HEK293 (cell line): ENCODE results near the gene ITPKC.

Experiments
- CTCF ChIA-PET: fragments of 350-600 bp; formaldehyde crosslinking; extraction: SDS; loops from one replicate; lab custom pipeline; 2021; ENCODE audit warnings: antibody characterized with exemption; lab: Yijun Ruan, JAX
- POLR2A ChIA-PET: fragments of 300-600 bp; formaldehyde crosslinking; extraction: SDS; loops from one replicate; lab custom pipeline; 2020; ENCODE audit warnings: antibody characterized with exemption, inconsistent platforms; lab: Yijun Ruan, JAX
- H3K27ac ChIP-seq: fragments of 200-500 bp; sonication (Bioruptor generic); 2 replicates; pipeline ENCODE4 v1.5.1; 2014; ENCODE audit warnings: low read depth, low read length, control low read depth, inconsistent platforms; ENCODE audit errors: extremely low read depth
- H3K36me3 ChIP-seq, 2 experiments: fragments of 200-500 bp in 1 of 2; sonication (Bioruptor generic) in 1 of 2; 1 replicate in 1 of 2; 2 replicates in 1 of 2; pipeline ENCODE4 v1.5.1; 2014 to 2017; ENCODE audit warnings: inconsistent platforms in 2 of 2, low read length in 2 of 2; ENCODE audit not compliant: control insufficient read depth in 2 of 2, insufficient read depth in 1 of 2
- H3K4me1 ChIP-seq: fragments of 200-500 bp; sonication (Bioruptor generic); 2 replicates; pipeline ENCODE4 v1.5.1; 2014; ENCODE audit warnings: mild to moderate bottlenecking, low read length, inconsistent platforms; ENCODE audit not compliant: control insufficient read depth, insufficient read depth
- H3K4me3 ChIP-seq: 2 replicates; pipeline ENCODE4 v1.5.1; 2011; ENCODE audit warnings: low read depth, mild to moderate bottlenecking, control low read depth, low read length, moderate library complexity
- H3K9me3 ChIP-seq: fragments of 200-500 bp; sonication (Bioruptor generic); 2 replicates; pipeline ENCODE4 v1.5.1; 2014; ENCODE audit warnings: low read depth, low read length, inconsistent platforms; ENCODE audit not compliant: control insufficient read depth, insufficient read depth
- EGR2 ChIP-seq: fragments of 450-650 bp; formaldehyde crosslinking; IDR thresholded peaks from 2 replicates; pipeline ENCODE4 v1.5.1; 2016; ENCODE audit warnings: low read depth, missing biosample characterization, missing genetic modification characterization
- GFI1B ChIP-seq: fragments of 450-650 bp; formaldehyde crosslinking; IDR thresholded peaks from 2 replicates; pipeline ENCODE4 v1.5.1; 2016; ENCODE audit warnings: missing biosample characterization, missing genetic modification characterization
- GLI2 ChIP-seq: fragments of 450-650 bp; formaldehyde crosslinking; IDR thresholded peaks from 2 replicates; pipeline ENCODE4; 2017; ENCODE audit warnings: missing biosample characterization, missing genetic modification characterization, low read depth, borderline replicate concordance
- GLIS1 ChIP-seq: fragments of 450-650 bp; formaldehyde crosslinking; IDR thresholded peaks from 2 replicates; pipeline ENCODE4 v1.5.1; 2016; ENCODE audit warnings: missing biosample characterization, missing genetic modification characterization
- HOXA7 ChIP-seq: sonication (generic); formaldehyde crosslinking; IDR thresholded peaks from 2 replicates; pipeline ENCODE4 v1.8.1; 2022; ENCODE audit warnings: missing genetic modification reagents, borderline replicate concordance
- KLF10 ChIP-seq: fragments of 450-650 bp; IDR thresholded peaks from 2 replicates; pipeline ENCODE4 v1.5.1; 2018; ENCODE audit warnings: missing biosample characterization, mild to moderate bottlenecking, missing genetic modification characterization
- MEIS1 ChIP-seq: sonication (generic); formaldehyde crosslinking; IDR thresholded peaks from 2 replicates; pipeline ENCODE4 v1.8.1; 2022; ENCODE audit warnings: missing genetic modification reagents, mild to moderate bottlenecking, borderline replicate concordance
- MYNN ChIP-seq: fragments of 450-650 bp; formaldehyde crosslinking; IDR thresholded peaks from 2 replicates; pipeline ENCODE4 v1.5.1; 2016; ENCODE audit warnings: missing biosample characterization, missing genetic modification characterization, borderline replicate concordance
- SCRT2 ChIP-seq: fragments of 450-650 bp; formaldehyde crosslinking; IDR thresholded peaks from 2 replicates; pipeline ENCODE4 v1.5.1; 2016; ENCODE audit warnings: missing biosample characterization, missing genetic modification characterization
- SP7 ChIP-seq: fragments of 450-650 bp; formaldehyde crosslinking; IDR thresholded peaks from 2 replicates; pipeline ENCODE4 v1.5.1; 2016; ENCODE audit warnings: missing biosample characterization, missing genetic modification characterization
- YY1 ChIP-seq: fragments of 450-650 bp; formaldehyde crosslinking; IDR thresholded peaks from 2 replicates; pipeline ENCODE4 v1.5.1; 2018; ENCODE audit warnings: missing biosample characterization, missing genetic modification characterization
- ZBTB1 ChIP-seq: fragments of 450-650 bp; formaldehyde crosslinking; IDR thresholded peaks from 2 replicates; pipeline ENCODE4 v1.5.1; 2016; ENCODE audit warnings: missing biosample characterization, missing genetic modification characterization
- ZNF146 ChIP-seq: fragments of 450-650 bp; formaldehyde crosslinking; IDR thresholded peaks from 2 replicates; pipeline ENCODE4 v1.5.1; 2016; ENCODE audit warnings: missing biosample characterization, missing genetic modification characterization
- ZNF366 ChIP-seq: fragments of 450-650 bp; formaldehyde crosslinking; conservative IDR thresholded peaks from 2 replicates; pipeline ENCODE4 v1.5.1; 2016; ENCODE audit warnings: missing biosample characterization, missing genetic modification characterization
- ZNF530 ChIP-seq: fragments of 450-650 bp; formaldehyde crosslinking; IDR thresholded peaks from 2 replicates; pipeline ENCODE4 v1.5.1; 2016; ENCODE audit warnings: low read depth, missing biosample characterization, missing genetic modification characterization
- ZNF544 ChIP-seq: fragments of 450-650 bp; formaldehyde crosslinking; IDR thresholded peaks from 2 replicates; pipeline ENCODE4 v1.5.0; 2017; ENCODE audit warnings: missing biosample characterization, missing genetic modification characterization
- ZNF549 ChIP-seq: fragments of 450-650 bp; IDR thresholded peaks from 2 replicates; pipeline ENCODE4 v1.5.1; 2018; ENCODE audit warnings: missing biosample characterization, missing genetic modification characterization, mild to moderate bottlenecking, inconsistent platforms, moderate library complexity
- ZNF623 ChIP-seq: fragments of 450-650 bp; formaldehyde crosslinking; IDR thresholded peaks from 2 replicates; pipeline ENCODE4 v1.5.1; 2016; ENCODE audit warnings: missing biosample characterization, missing genetic modification characterization
- ZNF626 ChIP-seq: fragments of 450-650 bp; sonication (Bioruptor Pico); formaldehyde crosslinking; IDR thresholded peaks from 2 replicates; pipeline ENCODE4 v1.5.1; 2018; ENCODE audit warnings: missing biosample characterization, missing genetic modification characterization, inconsistent platforms
- ZNF792 ChIP-seq: fragments of 450-650 bp; formaldehyde crosslinking; IDR thresholded peaks from 2 replicates; pipeline ENCODE4 v1.5.1; 2016; ENCODE audit warnings: missing biosample characterization, missing genetic modification characterization
- TF ChIP-seq, protein P1 (sequence below): fragments of 450-650 bp; formaldehyde crosslinking; IDR thresholded peaks from 2 replicates; pipeline ENCODE4 v1.5.1; 2016; ENCODE audit warnings: missing biosample characterization, missing genetic modification characterization
- TF ChIP-seq, protein P2 (sequence below): fragments of 450-650 bp; formaldehyde crosslinking; IDR thresholded peaks from 2 replicates; pipeline ENCODE4 v1.5.1; 2017; ENCODE audit warnings: missing biosample characterization, missing genetic modification characterization
- TF ChIP-seq, protein P3 (sequence below): fragments of 450-650 bp; formaldehyde crosslinking; IDR thresholded peaks from 2 replicates; pipeline ENCODE4 v1.5.1; 2016; ENCODE audit warnings: missing biosample characterization, missing genetic modification characterization
- TF ChIP-seq, protein P4 (sequence below): fragments of 450-650 bp; formaldehyde crosslinking; IDR thresholded peaks from 2 replicates; pipeline ENCODE4 v1.5.1; 2016; ENCODE audit warnings: missing biosample characterization, missing genetic modification characterization, low read depth
- TF ChIP-seq, protein P5 (sequence below): fragments of 450-650 bp; formaldehyde crosslinking; IDR thresholded peaks from 2 replicates; pipeline ENCODE4 v1.5.1; 2017; ENCODE audit warnings: missing biosample characterization, missing genetic modification characterization

The ITPKC gene

DNA sequence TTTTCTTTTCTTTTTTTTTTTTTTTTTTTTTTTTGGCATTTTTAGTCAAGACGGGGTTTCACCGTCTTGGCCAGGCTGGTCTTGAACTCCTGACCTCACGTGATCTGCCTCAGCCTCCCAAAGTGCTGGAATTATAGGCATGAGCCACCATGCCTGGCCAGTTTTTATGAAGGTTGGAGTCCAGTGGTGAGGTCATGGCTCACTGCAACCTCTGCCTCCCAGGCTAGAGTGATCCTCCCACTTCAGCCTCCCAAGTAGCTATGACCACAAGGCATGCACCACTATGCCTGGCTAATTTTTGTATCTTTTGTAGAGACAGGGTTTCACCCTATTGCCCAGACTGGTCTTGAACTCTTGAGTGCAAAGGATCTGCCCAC is 38.3 kb downstream of the ITPKC start:
- CTCF ChIA-PET: interaction anchor here (0.7 to 2.1 kb wide), 6 partner anchors 11 to 188 kb away, joined by 3 to 8 read pairs (median 6); no protein-coding TSS in a partner anchor
- H3K36me3 ChIP-seq: peaks cover 62 to 83% of the 10 kb centered on the region in 2 experiments
- H3K4me1 ChIP-seq: peaks cover 28% of the 10 kb centered on the region
- H3K27ac ChIP-seq: peak overlapping the region; percentile 62
- no peak for TF ChIP-seq KLF10
- TF ChIP-seq, protein P1, sequence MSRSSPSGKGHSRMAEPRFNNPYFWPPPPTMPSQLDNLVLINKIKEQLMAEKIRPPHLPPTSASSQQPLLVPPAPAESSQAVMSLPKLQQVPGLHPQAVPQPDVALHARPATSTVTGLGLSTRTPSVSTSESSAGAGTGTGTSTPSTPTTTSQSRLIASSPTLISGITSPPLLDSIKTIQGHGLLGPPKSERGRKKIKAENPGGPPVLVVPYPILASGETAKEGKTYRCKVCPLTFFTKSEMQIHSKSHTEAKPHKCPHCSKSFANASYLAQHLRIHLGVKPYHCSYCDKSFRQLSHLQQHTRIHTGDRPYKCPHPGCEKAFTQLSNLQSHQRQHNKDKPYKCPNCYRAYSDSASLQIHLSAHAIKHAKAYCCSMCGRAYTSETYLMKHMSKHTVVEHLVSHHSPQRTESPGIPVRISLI (tag by site-specific recombination): peak; percentile 37; the same call in 1 of the 2 replicates
- TF ChIP-seq, protein P2, sequence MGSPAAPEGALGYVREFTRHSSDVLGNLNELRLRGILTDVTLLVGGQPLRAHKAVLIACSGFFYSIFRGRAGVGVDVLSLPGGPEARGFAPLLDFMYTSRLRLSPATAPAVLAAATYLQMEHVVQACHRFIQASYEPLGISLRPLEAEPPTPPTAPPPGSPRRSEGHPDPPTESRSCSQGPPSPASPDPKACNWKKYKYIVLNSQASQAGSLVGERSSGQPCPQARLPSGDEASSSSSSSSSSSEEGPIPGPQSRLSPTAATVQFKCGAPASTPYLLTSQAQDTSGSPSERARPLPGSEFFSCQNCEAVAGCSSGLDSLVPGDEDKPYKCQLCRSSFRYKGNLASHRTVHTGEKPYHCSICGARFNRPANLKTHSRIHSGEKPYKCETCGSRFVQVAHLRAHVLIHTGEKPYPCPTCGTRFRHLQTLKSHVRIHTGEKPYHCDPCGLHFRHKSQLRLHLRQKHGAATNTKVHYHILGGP (tag by site-specific recombination): no peak
- no peaks in the 10 kb centered on the region for H3K9me3 ChIP-seq
- POLR2A ChIA-PET: interaction anchor here (0.5 to 7.3 kb wide), 8 partner anchors 12 to 428 kb away, joined by 3 to 180 read pairs (median 6); partner anchors contain the start of gene RAB4B
- H3K4me3 ChIP-seq: no peak overlapping the region

DNA sequence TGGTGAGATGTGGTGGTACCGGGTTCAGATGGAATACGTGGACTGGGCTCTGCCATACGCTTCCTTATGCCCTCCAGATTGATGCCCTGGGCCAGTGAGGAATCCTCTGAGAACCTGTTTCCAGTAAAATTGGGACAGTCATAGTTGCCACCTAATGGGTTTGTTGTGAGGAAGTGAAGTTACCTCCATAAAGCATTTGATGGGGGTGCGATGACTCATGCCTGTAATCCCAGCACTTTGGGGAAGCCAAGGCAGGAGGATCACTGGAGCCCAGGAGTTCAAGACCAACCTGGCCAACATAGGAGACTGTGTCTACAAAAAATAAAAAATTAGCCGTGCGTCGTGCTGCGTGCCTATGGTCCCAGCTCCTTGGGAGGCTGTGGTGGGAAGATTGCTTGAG is 38.9 kb downstream of the ITPKC start:
- POLR2A ChIA-PET: interaction anchor here (0.5 to 7.3 kb wide), 5 partner anchors 22 to 429 kb away, joined by 3 to 180 read pairs (median 4); partner anchors contain the start of gene RAB4B
- Histone ChIP-seq H3K36me3 (peaks cover 67 to 89% of the 10 kb centered on the region in 2 experiments), H3K9me3 (no peaks in the 10 kb centered on the region), H3K4me1 (peaks cover 28% of the 10 kb centered on the region), H3K27ac (peak overlapping the region; percentile 57), H3K4me3 (no peak overlapping the region)
- CTCF ChIA-PET: interaction anchor here (0.6 to 1.9 kb wide), 6 partner anchors 52 to 1904 kb away, joined by 3 to 7 read pairs (median 4); no protein-coding TSS in a partner anchor
- TF ChIP-seq GLIS1 (tag by site-specific recombination) (peak; percentile 70), ZNF146 (no peak), ZNF549 (tag by site-specific recombination) (no peak)

DNA sequence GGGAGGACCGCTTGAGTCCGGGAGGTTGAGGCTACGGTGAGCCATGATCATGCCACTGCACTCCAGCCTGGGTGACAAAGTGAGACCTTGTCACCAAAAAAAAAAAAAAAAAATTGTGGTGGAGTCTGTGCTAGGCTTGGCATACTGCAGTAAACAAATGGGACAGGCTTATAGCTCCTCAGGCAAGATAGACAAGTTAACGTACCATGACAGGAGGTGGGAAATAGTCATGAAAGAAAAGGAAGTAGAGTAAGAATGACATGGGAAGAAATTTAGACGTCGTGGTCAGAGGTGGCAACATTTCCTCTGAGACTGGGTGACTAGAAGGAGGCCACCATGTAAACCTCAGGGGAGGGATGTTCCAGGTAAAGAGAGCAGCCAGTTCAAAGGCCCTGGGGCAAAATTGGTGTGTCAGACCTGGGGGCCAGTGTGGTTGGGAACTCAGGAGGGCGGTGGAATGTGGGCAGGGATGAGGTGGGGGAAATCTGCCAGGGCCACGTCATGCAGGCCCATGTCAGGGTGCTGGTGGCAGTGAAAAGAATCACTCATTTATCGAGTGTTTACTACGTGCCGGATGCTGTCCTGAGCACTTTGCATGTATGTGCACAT is 39.7 kb downstream of the ITPKC start:
- ChIA-PET POLR2A (interaction anchor here (0.6 to 7.3 kb wide), 5 partner anchors 9 to 1321 kb away, joined by 3 to 180 read pairs (median 3); partner anchors contain the start of genes RAB4B and RPS16), CTCF (interaction anchor here (0.6 to 3.3 kb wide), 7 partner anchors 21 to 1905 kb away, joined by 4 to 13 read pairs (median 5); partner anchors contain the start of gene RAB4B)
- H3K36me3 ChIP-seq: peaks cover 75 to 97% of the 10 kb centered on the region in 2 experiments
- no peak for TF ChIP-seq ZNF366 (tag by site-specific recombination)
- TF ChIP-seq, protein P3, sequence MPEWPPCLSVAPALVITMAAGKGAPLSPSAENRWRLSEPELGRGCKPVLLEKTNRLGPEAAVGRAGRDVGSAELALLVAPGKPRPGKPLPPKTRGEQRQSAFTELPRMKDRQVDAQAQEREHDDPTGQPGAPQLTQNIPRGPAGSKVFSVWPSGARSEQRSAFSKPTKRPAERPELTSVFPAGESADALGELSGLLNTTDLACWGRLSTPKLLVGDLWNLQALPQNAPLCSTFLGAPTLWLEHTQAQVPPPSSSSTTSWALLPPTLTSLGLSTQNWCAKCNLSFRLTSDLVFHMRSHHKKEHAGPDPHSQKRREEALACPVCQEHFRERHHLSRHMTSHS (tag by site-specific recombination): no peak
- TF ChIP-seq ZBTB1 (tag by site-specific recombination): no peak
- peak; percentile 67 for TF ChIP-seq EGR2
- TF ChIP-seq SP7 (tag by site-specific recombination): no peak
- no peak for TF ChIP-seq ZNF544
- no peak for TF ChIP-seq MYNN (tag by site-specific recombination)
- TF ChIP-seq MEIS1 (CRISPR knock-in tag): no peak
- no peak for TF ChIP-seq GLI2
- TF ChIP-seq, protein P4, sequence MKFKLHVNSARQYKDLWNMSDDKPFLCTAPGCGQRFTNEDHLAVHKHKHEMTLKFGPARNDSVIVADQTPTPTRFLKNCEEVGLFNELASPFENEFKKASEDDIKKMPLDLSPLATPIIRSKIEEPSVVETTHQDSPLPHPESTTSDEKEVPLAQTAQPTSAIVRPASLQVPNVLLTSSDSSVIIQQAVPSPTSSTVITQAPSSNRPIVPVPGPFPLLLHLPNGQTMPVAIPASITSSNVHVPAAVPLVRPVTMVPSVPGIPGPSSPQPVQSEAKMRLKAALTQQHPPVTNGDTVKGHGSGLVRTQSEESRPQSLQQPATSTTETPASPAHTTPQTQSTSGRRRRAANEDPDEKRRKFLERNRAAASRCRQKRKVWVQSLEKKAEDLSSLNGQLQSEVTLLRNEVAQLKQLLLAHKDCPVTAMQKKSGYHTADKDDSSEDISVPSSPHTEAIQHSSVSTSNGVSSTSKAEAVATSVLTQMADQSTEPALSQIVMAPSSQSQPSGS (tag by site-specific recombination): no peak
- TF ChIP-seq ZNF792: no peak
- TF ChIP-seq GFI1B (tag by site-specific recombination): no peak
- TF ChIP-seq ZNF626 (tag by site-specific recombination): no peak
- no peak for TF ChIP-seq ZNF530
- peak; percentile 96 for TF ChIP-seq ZNF623 (tag by site-specific recombination)
- no peak for TF ChIP-seq SCRT2 (tag by site-specific recombination)
- no peak for TF ChIP-seq YY1 (tag by site-specific recombination)
- TF ChIP-seq HOXA7 (CRISPR knock-in tag): no peak
- TF ChIP-seq, protein P5, sequence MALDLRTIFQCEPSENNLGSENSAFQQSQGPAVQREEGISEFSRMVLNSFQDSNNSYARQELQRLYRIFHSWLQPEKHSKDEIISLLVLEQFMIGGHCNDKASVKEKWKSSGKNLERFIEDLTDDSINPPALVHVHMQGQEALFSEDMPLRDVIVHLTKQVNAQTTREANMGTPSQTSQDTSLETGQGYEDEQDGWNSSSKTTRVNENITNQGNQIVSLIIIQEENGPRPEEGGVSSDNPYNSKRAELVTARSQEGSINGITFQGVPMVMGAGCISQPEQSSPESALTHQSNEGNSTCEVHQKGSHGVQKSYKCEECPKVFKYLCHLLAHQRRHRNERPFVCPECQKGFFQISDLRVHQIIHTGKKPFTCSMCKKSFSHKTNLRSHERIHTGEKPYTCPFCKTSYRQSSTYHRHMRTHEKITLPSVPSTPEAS (tag by site-specific recombination): no peak

More for the DNA sequence above, 39.7 kb downstream of the ITPKC start:
- H3K4me3 ChIP-seq: no peak overlapping the region
- peaks cover 28% of the 10 kb centered on the region for H3K4me1 ChIP-seq
- H3K9me3 ChIP-seq: no peaks in the 10 kb centered on the region
- no peak overlapping the region; the same call in 1 of the 2 replicates for H3K27ac ChIP-seq
